AG04450 (cell line): ENCODE measurements around the gene CBARP. TPM values are rescaled to one million over a fixed set of nuclear protein-coding genes. Genes with fewer than 3 reads are reported as not detected.
A peak's percentile ranks its signal among the peaks of the same experiment; 100 is the strongest.

Source experiments
- CTCF ChIA-PET: fragments of 300-600, 350-600 bp; formaldehyde crosslinking; extraction: SDS; loops from one replicate; lab custom pipeline; 2022; ENCODE audit warnings: antibody characterized with exemption, inconsistent platforms; lab: Charles Lee
- POLR2A ChIA-PET: fragments of 350-600 bp; formaldehyde crosslinking; extraction: SDS; loops from one replicate; lab custom pipeline; 2021; ENCODE audit warnings: antibody characterized with exemption, inconsistent platforms; lab: Yijun Ruan, JAX
- DNase-seq: peaks from one replicate; pipeline ENCODE4 v3.0.0-alpha.2; 2011; ENCODE audit warnings: low read depth, low spot score
- H3K27ac ChIP-seq: one replicate; pipeline ENCODE4 v1.5.1; 2012; ENCODE audit warnings: low read depth, low read length, control low read depth
- H3K27me3 ChIP-seq: one replicate; pipeline ENCODE4 v1.6.0; 2012; ENCODE audit warnings: low read length; ENCODE audit not compliant: control insufficient read depth, insufficient read depth
- H3K4me3 ChIP-seq: 2 replicates; pipeline ENCODE4 v1.5.1; 2011; ENCODE audit warnings: mild to moderate bottlenecking, low read depth, low read length, control low read depth
- H3K9me3 ChIP-seq: 2 replicates; pipeline ENCODE4 v1.5.1; 2012; ENCODE audit warnings: low read length; ENCODE audit not compliant: control insufficient read depth, insufficient read depth
- CTCF ChIP-seq: IDR thresholded peaks from 2 replicates; pipeline ENCODE4 v1.5.1; 2011; ENCODE audit warnings: low read depth, low read length, control low read depth, inconsistent platforms
- polyA plus RNA-seq: library from polyadenylated mRNA; depleted of rRNA; stranded (reverse); fragments of >200 nt; gene quantifications from 2 replicates; pipeline ENCODE4 v1.2.3, GENCODE V29; 2011

Gene CBARP
- polyA plus RNA-seq, 1 experiment, result 1.1 TPM

DNA sequence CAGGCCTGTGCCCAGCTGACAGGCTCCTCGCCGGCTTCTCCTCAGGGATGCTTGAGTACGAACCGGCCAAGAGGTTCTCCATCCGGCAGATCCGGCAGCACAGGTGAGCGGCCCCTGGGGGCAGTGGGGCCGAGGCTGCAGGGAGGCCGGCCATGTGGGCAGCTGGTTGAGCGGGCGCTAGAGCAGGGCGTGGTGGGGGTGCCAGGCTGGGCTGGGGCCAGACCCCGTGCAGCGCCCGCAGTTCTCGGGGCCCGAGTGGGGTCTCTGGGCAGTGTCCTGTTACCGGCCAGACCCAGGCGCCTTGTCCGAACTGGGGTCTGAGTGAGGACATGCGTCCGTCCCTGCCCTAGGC is 15.9 kb downstream of the CBARP start:
- Histone ChIP-seq H3K27me3 (no peaks in the 10 kb centered on the region), H3K4me3 (no peak overlapping the region), H3K9me3 (no peaks in the 10 kb centered on the region; the same call in 1 of the 2 replicates), H3K27ac (no peak overlapping the region)
- ChIA-PET POLR2A (no interaction called here), CTCF (interaction anchor here (0.6 to 1.6 kb wide), 2 partner anchors 22 to 82 kb away, joined by 3 to 12 read pairs; no protein-coding TSS in a partner anchor)
- TF ChIP-seq CTCF, result no peak
- DNase-seq, result no peak

- TF ChIP-seq CTCF, result peak; percentile 60
- H3K4me3 ChIP-seq, result no peak overlapping the region
- ChIA-PET POLR2A (no interaction called here), CTCF (interaction anchor here (0.6 to 1.6 kb wide), 5 partner anchors 9 to 82 kb away, joined by 3 to 12 read pairs (median 4); no protein-coding TSS in a partner anchor)
- DNase-seq, result no peak
- H3K9me3 ChIP-seq, result no peaks in the 10 kb centered on the region; the same call in 1 of the 2 replicates
- H3K27me3 ChIP-seq, result no peaks in the 10 kb centered on the region
- peak overlapping the region; percentile 11 for H3K27ac ChIP-seq
Measured at GRCh38 chr19:1220976-1221903, 16.6 kb downstream of the CBARP start.

GRCh38 chr19:1220477-1220930 is 17.3 kb downstream of the CBARP start:
- Histone ChIP-seq H3K4me3 (no peak overlapping the region), H3K9me3 (no peaks in the 10 kb centered on the region; the same call in 1 of the 2 replicates), H3K27ac (no peak overlapping the region), H3K27me3 (no peaks in the 10 kb centered on the region)
- DNase-seq, result no peak
- TF ChIP-seq CTCF, result no peak
- CTCF ChIA-PET, result interaction anchor here (1.4 to 1.6 kb wide), 3 partner anchors 20 to 46 kb away, joined by 3 to 12 read pairs (median 4); no protein-coding TSS in a partner anchor
- POLR2A ChIA-PET, result no interaction called here

DNA sequence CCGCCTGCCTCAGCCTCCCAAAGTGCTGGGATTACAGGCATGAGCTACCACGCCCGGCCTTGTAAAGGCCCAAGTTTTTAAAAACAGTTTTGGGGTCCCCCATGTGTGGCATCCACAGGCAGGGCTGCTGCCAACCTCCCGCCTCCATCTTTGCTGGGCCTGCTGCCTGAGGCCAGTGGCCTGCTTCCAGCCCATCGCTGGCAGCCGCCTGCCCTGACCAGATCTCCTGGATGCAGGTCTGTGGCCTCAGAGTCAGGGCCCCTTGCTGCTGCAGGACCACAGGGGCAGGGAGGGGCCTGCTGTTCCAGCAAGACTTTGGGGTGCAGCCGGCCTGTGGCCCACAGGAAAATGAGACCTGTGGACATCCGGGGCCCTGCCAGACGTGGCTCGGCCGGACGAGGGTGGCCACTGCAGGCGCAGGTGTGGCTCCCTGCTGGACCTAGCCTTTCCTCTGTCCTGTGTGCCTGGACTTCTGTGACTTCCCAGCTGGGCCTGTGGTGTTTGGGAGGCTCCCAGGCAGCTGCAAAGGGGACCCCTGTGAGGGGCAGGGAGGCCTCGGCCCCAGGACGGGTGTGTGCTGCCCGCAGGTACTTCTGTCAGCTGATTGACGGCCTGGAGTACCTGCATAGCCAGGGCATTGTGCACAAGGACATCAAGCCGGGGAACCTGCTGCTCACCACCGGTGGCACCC is 17.9 kb downstream of the CBARP start:
- no peak for TF ChIP-seq CTCF
- DNase-seq, result no peak
- POLR2A ChIA-PET, result no interaction called here
- CTCF ChIA-PET, result interaction anchor here (1.4 to 1.5 kb wide), 2 partner anchors 21 to 47 kb away, joined by 3 to 4 read pairs; no protein-coding TSS in a partner anchor
- H3K27ac ChIP-seq, result no peak overlapping the region
- H3K27me3 ChIP-seq, result no peaks in the 10 kb centered on the region
- H3K4me3 ChIP-seq, result no peak overlapping the region
- H3K9me3 ChIP-seq, result no peaks in the 10 kb centered on the region; the same call in 1 of the 2 replicates
